ENCODE results near the gene OSBPL9.
A peak's percentile ranks its signal among the peaks of the same experiment; 100 is the strongest.
"Not testable (repeated sequence)": the region's sequence is repeated elsewhere in the genome, so short reads cannot be mapped to it uniquely, and the experiment has no call there.

The OSBPL9 gene

DNA sequence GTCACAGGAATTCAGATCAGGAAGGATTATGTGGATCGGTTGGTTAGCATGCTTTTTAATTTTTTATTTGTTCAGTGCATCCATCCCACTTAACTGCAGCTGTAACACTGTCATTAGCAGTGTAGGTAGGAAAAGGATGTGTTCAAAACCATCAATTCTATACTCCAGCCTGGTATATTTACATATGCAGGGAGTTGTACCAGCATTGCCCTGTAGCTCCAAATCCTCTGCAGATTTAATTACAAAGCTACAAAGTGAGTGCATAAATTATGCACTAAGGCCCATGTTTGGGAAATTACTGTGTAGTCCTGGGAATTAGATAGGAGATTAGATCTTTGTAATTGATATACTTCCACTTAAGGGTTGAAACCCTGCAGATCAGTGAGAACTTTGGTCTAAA lies 15.9 kb upstream of the OSBPL9 start:
- DNase-seq (ENCODE audit: low read depth in 1 of 2, low spot score in 1 of 2) = no peak
- Histone ChIP-seq H3K27ac (replicated peaks) (no peak overlapping the region), H3K4me3 (replicated peaks; ENCODE audit: insufficient read depth, low read length) (no peak overlapping the region), H3K27me3 (ENCODE audit: insufficient read depth, poor library complexity, severe bottlenecking) (no peaks in the 10 kb centered on the region)
- TF ChIP-seq, protein P1, sequence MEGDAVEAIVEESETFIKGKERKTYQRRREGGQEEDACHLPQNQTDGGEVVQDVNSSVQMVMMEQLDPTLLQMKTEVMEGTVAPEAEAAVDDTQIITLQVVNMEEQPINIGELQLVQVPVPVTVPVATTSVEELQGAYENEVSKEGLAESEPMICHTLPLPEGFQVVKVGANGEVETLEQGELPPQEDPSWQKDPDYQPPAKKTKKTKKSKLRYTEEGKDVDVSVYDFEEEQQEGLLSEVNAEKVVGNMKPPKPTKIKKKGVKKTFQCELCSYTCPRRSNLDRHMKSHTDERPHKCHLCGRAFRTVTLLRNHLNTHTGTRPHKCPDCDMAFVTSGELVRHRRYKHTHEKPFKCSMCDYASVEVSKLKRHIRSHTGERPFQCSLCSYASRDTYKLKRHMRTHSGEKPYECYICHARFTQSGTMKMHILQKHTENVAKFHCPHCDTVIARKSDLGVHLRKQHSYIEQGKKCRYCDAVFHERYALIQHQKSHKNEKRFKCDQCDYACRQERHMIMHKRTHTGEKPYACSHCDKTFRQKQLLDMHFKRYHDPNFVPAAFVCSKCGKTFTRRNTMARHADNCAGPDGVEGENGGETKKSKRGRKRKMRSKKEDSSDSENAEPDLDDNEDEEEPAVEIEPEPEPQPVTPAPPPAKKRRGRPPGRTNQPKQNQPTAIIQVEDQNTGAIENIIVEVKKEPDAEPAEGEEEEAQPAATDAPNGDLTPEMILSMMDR (IDR thresholded peaks at IDR 0.05; ENCODE audit: insufficient read depth, low read length) = no peak
- no peak for TF ChIP-seq POLR2AphosphoS5 (IDR thresholded peaks at IDR 0.05; ENCODE audit: low read depth)
- TF ChIP-seq GABPA (IDR thresholded peaks at IDR 0.05; ENCODE audit: low read depth) = no peak
- TF ChIP-seq, protein P2, sequence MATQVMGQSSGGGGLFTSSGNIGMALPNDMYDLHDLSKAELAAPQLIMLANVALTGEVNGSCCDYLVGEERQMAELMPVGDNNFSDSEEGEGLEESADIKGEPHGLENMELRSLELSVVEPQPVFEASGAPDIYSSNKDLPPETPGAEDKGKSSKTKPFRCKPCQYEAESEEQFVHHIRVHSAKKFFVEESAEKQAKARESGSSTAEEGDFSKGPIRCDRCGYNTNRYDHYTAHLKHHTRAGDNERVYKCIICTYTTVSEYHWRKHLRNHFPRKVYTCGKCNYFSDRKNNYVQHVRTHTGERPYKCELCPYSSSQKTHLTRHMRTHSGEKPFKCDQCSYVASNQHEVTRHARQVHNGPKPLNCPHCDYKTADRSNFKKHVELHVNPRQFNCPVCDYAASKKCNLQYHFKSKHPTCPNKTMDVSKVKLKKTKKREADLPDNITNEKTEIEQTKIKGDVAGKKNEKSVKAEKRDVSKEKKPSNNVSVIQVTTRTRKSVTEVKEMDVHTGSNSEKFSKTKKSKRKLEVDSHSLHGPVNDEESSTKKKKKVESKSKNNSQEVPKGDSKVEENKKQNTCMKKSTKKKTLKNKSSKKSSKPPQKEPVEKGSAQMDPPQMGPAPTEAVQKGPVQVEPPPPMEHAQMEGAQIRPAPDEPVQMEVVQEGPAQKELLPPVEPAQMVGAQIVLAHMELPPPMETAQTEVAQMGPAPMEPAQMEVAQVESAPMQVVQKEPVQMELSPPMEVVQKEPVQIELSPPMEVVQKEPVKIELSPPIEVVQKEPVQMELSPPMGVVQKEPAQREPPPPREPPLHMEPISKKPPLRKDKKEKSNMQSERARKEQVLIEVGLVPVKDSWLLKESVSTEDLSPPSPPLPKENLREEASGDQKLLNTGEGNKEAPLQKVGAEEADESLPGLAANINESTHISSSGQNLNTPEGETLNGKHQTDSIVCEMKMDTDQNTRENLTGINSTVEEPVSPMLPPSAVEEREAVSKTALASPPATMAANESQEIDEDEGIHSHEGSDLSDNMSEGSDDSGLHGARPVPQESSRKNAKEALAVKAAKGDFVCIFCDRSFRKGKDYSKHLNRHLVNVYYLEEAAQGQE (IDR thresholded peaks at IDR 0.05; ENCODE audit: insufficient replicate concordance, low read depth) = no peak
- TF ChIP-seq SPI1 (IDR thresholded peaks at IDR 0.05; ENCODE audit: borderline replicate concordance, low read depth) = no peak

DNA sequence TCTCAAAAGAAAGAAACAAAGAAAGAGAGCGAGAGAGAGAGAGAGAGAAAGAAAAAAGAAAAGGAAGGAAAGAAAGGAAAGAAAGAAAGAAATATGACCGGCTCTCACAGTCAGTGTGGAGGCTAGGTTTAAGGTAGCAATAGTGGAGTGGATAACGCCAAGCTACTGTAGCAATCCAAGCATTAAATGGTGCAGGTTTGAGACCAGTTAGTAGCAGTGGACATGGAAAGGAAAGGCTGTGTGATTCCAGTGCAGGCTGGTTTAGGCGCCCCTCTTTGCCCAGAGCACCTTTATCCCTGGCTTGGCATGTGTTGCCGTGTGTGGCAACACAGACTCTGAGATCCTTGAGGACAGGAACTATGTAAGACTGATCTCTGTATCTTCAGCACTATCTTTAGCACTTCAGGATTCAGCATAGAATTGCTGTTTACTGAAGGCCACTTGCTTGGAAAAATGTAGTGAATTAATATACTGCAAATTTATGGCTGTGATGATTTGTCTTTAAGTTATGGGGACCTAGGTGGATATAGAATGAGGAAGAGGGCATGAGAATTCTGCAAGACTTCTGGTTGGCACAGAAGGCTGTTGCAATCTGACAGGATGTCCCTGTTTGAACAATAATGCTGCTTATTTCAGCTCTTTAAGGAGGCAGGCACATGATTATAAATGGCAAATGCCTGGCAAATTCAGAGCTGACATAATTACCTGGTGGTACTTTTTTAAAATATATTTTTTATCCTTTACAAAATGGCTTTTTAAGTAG lies 10.8 kb upstream of the OSBPL9 start:
- TF ChIP-seq, protein P1 (IDR thresholded peaks at IDR 0.05; ENCODE audit: insufficient read depth, low read length) = no peak
- TF ChIP-seq, protein P2 (IDR thresholded peaks at IDR 0.05; ENCODE audit: insufficient replicate concordance, low read depth) = no peak
- TF ChIP-seq POLR2AphosphoS5 (IDR thresholded peaks at IDR 0.05; ENCODE audit: low read depth) = peak; percentile 48; the same call in 1 of the 2 replicates
- TF ChIP-seq SPI1 (IDR thresholded peaks at IDR 0.05; ENCODE audit: borderline replicate concordance, low read depth) = peak; percentile 95
- TF ChIP-seq GABPA (IDR thresholded peaks at IDR 0.05; ENCODE audit: low read depth) = 0 out of 2 replicates have a peak, but pooled peaks have one; percentile 7

DNA sequence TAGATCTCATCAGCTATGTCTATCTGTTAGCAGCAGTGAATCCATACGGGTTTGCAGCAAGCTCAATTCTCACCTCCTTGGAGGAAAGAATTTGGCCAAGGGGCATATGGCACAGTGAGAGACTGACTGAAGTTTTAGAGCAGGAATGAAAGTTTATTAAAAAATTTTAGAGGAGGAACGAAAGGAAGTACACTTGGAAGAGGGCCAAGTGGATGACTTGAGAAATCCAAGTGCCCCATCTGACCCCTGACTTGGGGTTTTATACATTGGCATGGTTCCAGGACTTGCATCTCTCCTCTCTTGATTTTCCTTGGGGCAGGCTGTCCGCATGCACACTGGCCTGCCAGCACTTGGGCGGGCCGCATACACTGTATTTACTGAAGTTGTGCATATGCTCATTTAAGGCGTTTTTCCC lies 9.2 kb upstream of the OSBPL9 start:
- peak in 1 of 2 experiments; percentile 54 for DNase-seq (ENCODE audit: low read depth in 1 of 2, low spot score in 1 of 2)
- TF ChIP-seq, protein P1 (IDR thresholded peaks at IDR 0.05; ENCODE audit: insufficient read depth, low read length) = no peak
- no peak for TF ChIP-seq POLR2AphosphoS5 (IDR thresholded peaks at IDR 0.05; ENCODE audit: low read depth)
- TF ChIP-seq, protein P2 (IDR thresholded peaks at IDR 0.05; ENCODE audit: insufficient replicate concordance, low read depth) = no peak
- no peak for TF ChIP-seq SPI1 (IDR thresholded peaks at IDR 0.05; ENCODE audit: borderline replicate concordance, low read depth)
- TF ChIP-seq GABPA (IDR thresholded peaks at IDR 0.05; ENCODE audit: low read depth) = no peak
- peak overlapping the region; percentile 66 for H3K27ac ChIP-seq (replicated peaks)
- H3K27me3 ChIP-seq (ENCODE audit: insufficient read depth, poor library complexity, severe bottlenecking) = no peaks in the 10 kb centered on the region
- H3K4me3 ChIP-seq (replicated peaks; ENCODE audit: insufficient read depth, low read length) = no peak overlapping the region

More for the DNA sequence above, 10.8 kb upstream of the OSBPL9 start:
- Histone ChIP-seq H3K27ac (replicated peaks) (peak overlapping the region; percentile 66), H3K27me3 (ENCODE audit: insufficient read depth, poor library complexity, severe bottlenecking) (no peaks in the 10 kb centered on the region), H3K4me3 (replicated peaks; ENCODE audit: insufficient read depth, low read length) (no peak overlapping the region)
- peak; percentile 75 to 89 for DNase-seq (ENCODE audit: low read depth in 1 of 2, low spot score in 1 of 2)

DNA sequence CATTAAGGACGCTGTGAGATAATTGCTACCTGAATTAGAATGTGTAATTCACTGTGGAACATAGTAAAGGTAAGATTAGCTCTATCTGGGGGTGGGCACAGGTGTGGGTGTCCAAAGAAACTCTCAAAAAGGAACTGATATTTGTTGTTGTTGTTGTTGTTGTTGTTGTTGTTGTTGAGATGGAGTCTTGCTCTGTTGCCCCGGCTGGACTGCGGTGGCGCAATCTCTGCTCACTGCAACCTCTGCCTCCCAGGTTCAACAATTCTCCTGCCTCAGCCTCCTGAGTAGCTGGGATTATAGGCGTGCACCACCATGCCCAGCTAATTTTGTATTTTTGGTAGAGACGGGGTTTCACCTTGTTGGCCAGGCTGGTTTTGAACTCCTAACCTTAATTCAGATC lies 6.8 kb upstream of the OSBPL9 start:
- DNase-seq (ENCODE audit: low read depth in 1 of 2, low spot score in 1 of 2); H3K4me3 ChIP-seq (replicated peaks; ENCODE audit: insufficient read depth, low read length); H3K27ac ChIP-seq (replicated peaks); H3K27me3 ChIP-seq (ENCODE audit: insufficient read depth, poor library complexity, severe bottlenecking): not testable (repeated sequence)
